Measurements from ENCODE around the gene TRRAP.
"Not testable (repeated sequence)": the region's sequence is repeated elsewhere in the genome, so short reads cannot be mapped to it uniquely, and the experiment has no call there.

TRRAP gene

GRCh38 chr7:99046262-99046661 lies 167.9 kb downstream of the TRRAP start:
- DNase-seq (ENCODE audit: low read depth in 4 of 4, low spot score in 1 of 4) = not testable (repeated sequence)

- no peak for DNase-seq (ENCODE audit: low read depth in 4 of 4, low spot score in 1 of 4)
Measured at GRCh38 chr7:99046722-99047121, 168.4 kb downstream of the TRRAP start.

- no peak for DNase-seq (ENCODE audit: low read depth in 4 of 4, low spot score in 1 of 4)
Measured at GRCh38 chr7:99047526-99048077, 169.3 kb downstream of the TRRAP start.

- DNase-seq (ENCODE audit: low read depth in 4 of 4, low spot score in 1 of 4) = no peak
Measured at GRCh38 chr7:99050971-99051370, 172.6 kb downstream of the TRRAP start.

- no peak for DNase-seq (ENCODE audit: low read depth in 4 of 4, low spot score in 1 of 4)
Measured at GRCh38 chr7:99054781-99055180, 176.4 kb downstream of the TRRAP start.

GRCh38 chr7:99061001-99061776 lies 182.9 kb downstream of the TRRAP start:
- no peak for DNase-seq (ENCODE audit: low read depth in 4 of 4, low spot score in 1 of 4)

Data from stimulated activated CD4-positive, alpha-beta T cell treated with anti-CD3 and anti-CD28 coated beads, Interleukin-1b, Interleukin-23, amount 100 ng/mL, for 24 hours (primary cell).